Measurements from ENCODE around the gene TIAM1. TPM values are rescaled to one million over a fixed set of nuclear protein-coding genes. Genes with fewer than 3 reads are reported as not detected.

Gene TIAM1
- total RNA-seq, 1 experiment from 2014 or later: 3.7 TPM

DNA sequence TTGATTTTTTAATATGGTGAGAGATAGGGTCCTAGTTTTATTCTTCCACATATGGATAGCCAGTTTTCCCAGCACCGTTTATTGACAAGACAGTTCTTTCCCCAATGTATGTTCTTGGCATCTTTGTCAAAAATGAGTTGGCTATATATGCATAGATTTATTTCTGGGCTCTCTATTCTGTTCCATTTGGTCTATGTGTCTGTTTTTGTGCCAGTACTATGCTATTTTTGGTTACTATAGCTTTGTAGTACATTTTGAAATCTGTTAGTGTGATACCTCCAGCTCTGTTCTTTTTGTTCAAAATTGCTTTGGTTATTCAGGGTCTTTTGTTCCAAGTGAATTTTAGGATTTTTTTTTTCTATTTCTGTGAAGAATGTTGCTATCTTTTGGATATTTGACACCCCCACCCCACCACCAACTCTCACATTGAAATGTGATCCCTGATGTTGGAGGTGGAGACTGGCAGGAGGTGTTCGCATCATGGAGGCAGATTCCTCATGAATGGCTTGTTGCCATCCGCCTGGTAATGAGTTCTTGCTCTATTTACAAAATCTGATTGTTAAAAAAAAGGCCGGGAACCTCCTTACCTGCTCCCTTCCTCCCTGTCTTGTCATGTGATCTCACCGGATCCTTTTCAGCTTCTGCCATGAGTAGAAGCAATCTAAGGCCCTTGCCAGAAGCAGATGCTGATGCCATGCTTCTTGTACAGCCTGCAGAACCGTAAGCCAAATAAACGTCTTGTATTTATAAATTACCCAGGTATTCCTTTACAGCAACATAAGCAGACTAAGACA is 251.0 kb downstream of the TIAM1 start:
- POLR2A ChIA-PET: no interaction called here
- intact Hi-C loops (cut with micrococcal nuclease; ENCODE audit: unreplicated experiment) (no loop called here), in situ Hi-C loops (cut with HindIII; ENCODE audit: low pct_unique_long_range_greater_than_20kb, low sequenced_read_pairs) (no loop called here)
- DNase-seq (ENCODE audit: low read depth, low spot score): no peak
- TF ChIP-seq POLR2AphosphoS5 (IDR thresholded peaks at IDR 0.05; ENCODE audit: low read depth, low read length) (no peak), SIN3A (IDR thresholded peaks at IDR 0.05; ENCODE audit: borderline replicate concordance, insufficient read depth, low read depth, low read length) (no peak), TCF7L2 (IDR thresholded peaks at IDR 0.05; ENCODE audit: low read depth, low read length) (no peak)
- TF ChIP-seq, protein P1, sequence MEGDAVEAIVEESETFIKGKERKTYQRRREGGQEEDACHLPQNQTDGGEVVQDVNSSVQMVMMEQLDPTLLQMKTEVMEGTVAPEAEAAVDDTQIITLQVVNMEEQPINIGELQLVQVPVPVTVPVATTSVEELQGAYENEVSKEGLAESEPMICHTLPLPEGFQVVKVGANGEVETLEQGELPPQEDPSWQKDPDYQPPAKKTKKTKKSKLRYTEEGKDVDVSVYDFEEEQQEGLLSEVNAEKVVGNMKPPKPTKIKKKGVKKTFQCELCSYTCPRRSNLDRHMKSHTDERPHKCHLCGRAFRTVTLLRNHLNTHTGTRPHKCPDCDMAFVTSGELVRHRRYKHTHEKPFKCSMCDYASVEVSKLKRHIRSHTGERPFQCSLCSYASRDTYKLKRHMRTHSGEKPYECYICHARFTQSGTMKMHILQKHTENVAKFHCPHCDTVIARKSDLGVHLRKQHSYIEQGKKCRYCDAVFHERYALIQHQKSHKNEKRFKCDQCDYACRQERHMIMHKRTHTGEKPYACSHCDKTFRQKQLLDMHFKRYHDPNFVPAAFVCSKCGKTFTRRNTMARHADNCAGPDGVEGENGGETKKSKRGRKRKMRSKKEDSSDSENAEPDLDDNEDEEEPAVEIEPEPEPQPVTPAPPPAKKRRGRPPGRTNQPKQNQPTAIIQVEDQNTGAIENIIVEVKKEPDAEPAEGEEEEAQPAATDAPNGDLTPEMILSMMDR (IDR thresholded peaks at IDR 0.05): no peak
- TF ChIP-seq, protein P2, sequence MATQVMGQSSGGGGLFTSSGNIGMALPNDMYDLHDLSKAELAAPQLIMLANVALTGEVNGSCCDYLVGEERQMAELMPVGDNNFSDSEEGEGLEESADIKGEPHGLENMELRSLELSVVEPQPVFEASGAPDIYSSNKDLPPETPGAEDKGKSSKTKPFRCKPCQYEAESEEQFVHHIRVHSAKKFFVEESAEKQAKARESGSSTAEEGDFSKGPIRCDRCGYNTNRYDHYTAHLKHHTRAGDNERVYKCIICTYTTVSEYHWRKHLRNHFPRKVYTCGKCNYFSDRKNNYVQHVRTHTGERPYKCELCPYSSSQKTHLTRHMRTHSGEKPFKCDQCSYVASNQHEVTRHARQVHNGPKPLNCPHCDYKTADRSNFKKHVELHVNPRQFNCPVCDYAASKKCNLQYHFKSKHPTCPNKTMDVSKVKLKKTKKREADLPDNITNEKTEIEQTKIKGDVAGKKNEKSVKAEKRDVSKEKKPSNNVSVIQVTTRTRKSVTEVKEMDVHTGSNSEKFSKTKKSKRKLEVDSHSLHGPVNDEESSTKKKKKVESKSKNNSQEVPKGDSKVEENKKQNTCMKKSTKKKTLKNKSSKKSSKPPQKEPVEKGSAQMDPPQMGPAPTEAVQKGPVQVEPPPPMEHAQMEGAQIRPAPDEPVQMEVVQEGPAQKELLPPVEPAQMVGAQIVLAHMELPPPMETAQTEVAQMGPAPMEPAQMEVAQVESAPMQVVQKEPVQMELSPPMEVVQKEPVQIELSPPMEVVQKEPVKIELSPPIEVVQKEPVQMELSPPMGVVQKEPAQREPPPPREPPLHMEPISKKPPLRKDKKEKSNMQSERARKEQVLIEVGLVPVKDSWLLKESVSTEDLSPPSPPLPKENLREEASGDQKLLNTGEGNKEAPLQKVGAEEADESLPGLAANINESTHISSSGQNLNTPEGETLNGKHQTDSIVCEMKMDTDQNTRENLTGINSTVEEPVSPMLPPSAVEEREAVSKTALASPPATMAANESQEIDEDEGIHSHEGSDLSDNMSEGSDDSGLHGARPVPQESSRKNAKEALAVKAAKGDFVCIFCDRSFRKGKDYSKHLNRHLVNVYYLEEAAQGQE (IDR thresholded peaks at IDR 0.05; ENCODE audit: insufficient read depth in 1 of 2, low read depth in 2 of 2, low read length in 1 of 2): no peak
- H3K36me3 ChIP-seq (ENCODE audit: control insufficient read depth, insufficient read depth, low read length): no peaks in the 10 kb centered on the region
- H3K9me3 ChIP-seq (ENCODE audit: control insufficient read depth, insufficient read depth, low read depth, low read length): no peaks in the 10 kb centered on the region
- H3K27ac ChIP-seq (ENCODE audit: low read length): no peak overlapping the region
- H3K27me3 ChIP-seq (ENCODE audit: control insufficient read depth, insufficient read depth, low read length): no peaks in the 10 kb centered on the region
- no peaks in the 10 kb centered on the region for H3K4me1 ChIP-seq (ENCODE audit: control insufficient read depth, insufficient read depth, low read length)
- CTCF ChIA-PET: interaction anchor here (0.6 kb wide), 1 partner anchor 87 kb away, joined by 3 read pairs; no protein-coding TSS in a partner anchor
- no peak for ATAC-seq
- H3K4me3 ChIP-seq (ENCODE audit: low read depth in 2 of 2, low read length in 2 of 2): no peak overlapping the region
- no TSS peak for BruUV-seq (replicated peaks)

DNA sequence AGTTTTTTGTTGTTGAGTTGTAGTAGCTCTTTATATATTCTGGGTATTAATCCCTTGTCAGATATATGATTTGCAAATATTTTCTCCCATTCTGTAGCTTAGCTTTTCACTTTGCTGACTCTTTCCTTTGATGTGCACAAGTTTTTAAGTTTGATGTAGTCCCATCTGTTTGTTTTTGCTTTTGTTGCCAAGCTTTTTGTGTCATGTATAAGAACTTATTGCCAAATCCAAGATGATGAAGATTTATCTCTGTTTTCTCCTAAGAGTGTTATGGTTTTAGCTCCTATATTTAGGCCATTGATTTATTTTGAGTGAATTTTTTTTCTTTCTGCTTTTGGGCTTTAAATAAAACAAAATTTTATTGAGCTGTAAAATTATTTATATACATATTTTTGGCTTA is 253.7 kb downstream of the TIAM1 start:
- TF ChIP-seq, protein P1 (IDR thresholded peaks at IDR 0.05): no peak
- TF ChIP-seq TCF7L2 (IDR thresholded peaks at IDR 0.05; ENCODE audit: low read depth, low read length) (no peak), SIN3A (IDR thresholded peaks at IDR 0.05; ENCODE audit: borderline replicate concordance, insufficient read depth, low read depth, low read length) (no peak), POLR2AphosphoS5 (IDR thresholded peaks at IDR 0.05; ENCODE audit: low read depth, low read length) (no peak)
- TF ChIP-seq, protein P2 (IDR thresholded peaks at IDR 0.05; ENCODE audit: insufficient read depth in 1 of 2, low read depth in 2 of 2, low read length in 1 of 2): no peak
- no peaks in the 10 kb centered on the region for H3K9me3 ChIP-seq (ENCODE audit: control insufficient read depth, insufficient read depth, low read depth, low read length)
- H3K27ac ChIP-seq (ENCODE audit: low read length): no peak overlapping the region
- no peaks in the 10 kb centered on the region for H3K36me3 ChIP-seq (ENCODE audit: control insufficient read depth, insufficient read depth, low read length)
- BruUV-seq (replicated peaks): no TSS peak
- ATAC-seq (no peak), DNase-seq (ENCODE audit: low read depth, low spot score) (no peak)
- ChIA-PET POLR2A (no interaction called here), CTCF (interaction anchor here (0.6 kb wide), 1 partner anchor 91 kb away, joined by 3 read pairs; no protein-coding TSS in a partner anchor)
- no peaks in the 10 kb centered on the region for H3K27me3 ChIP-seq (ENCODE audit: control insufficient read depth, insufficient read depth, low read length)
- intact Hi-C loops (cut with micrococcal nuclease; ENCODE audit: unreplicated experiment): no loop called here
- in situ Hi-C loops (cut with HindIII; ENCODE audit: low pct_unique_long_range_greater_than_20kb, low sequenced_read_pairs): no loop called here
- H3K4me3 ChIP-seq (ENCODE audit: low read depth in 2 of 2, low read length in 2 of 2): no peak overlapping the region
- H3K4me1 ChIP-seq (ENCODE audit: control insufficient read depth, insufficient read depth, low read length): no peaks in the 10 kb centered on the region
